Endothelial cell of umbilical vein (primary cell): Measurements from ENCODE around the gene CLIC4.

Source experiments
- CTCF ChIP-seq, 2 donors: IDR thresholded peaks; 1 replicate in 1 of 2; 2 replicates in 1 of 2; pipeline ENCODE4 v1.5.1; 2011; ENCODE audit warnings: low read length in 2 of 2, mild to moderate bottlenecking in 2 of 2, moderate library complexity in 2 of 2, control low read depth in 1 of 2, inconsistent platforms in 1 of 2, low read depth in 1 of 2; ENCODE audit not compliant: insufficient read depth in 1 of 2; ENCODE audit errors: extremely low read depth in 1 of 2
- TF ChIP-seq, protein P1 (sequence below): IDR thresholded peaks from 2 replicates; pipeline ENCODE4 v1.6.1; 2011; ENCODE audit not compliant: insufficient read depth, insufficient read length

- TF ChIP-seq, protein P1, sequence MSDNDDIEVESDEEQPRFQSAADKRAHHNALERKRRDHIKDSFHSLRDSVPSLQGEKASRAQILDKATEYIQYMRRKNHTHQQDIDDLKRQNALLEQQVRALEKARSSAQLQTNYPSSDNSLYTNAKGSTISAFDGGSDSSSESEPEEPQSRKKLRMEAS, result no peak
- no peak for TF ChIP-seq CTCF (IDR thresholded peaks at IDR 0.05; ENCODE audit: extremely low read depth in 1 of 2, insufficient read depth in 1 of 2, low read depth in 1 of 2, low read length in 2 of 2)
These were observed 32.9 kb downstream of the CLIC4 start for GRCh38 chr1:24778141-24778540.
